Measurements from ENCODE around the gene NAA10. TPM values are rescaled to one million over a fixed set of nuclear protein-coding genes. Genes with fewer than 3 reads are reported as not detected.
A peak's percentile ranks its signal among the peaks of the same experiment; 100 is the strongest.

NAA10 gene
- total RNA-seq, 2 experiments from 2014 or later = 79.5 to 84.3 TPM

GRCh38 chrX:153885968-153886903, 48.6 kb downstream of the NAA10 start, which contains the start of gene L1CAM:
Gene L1CAM (minus strand): TSS chrX:153886173. CDS start chrX:153875836, 10,337 bp downstream.
- no peaks in the 10 kb centered on the region for H3K4me1 Mint-ChIP-seq

GRCh38 chrX:153885208-153885787, 49.5 kb downstream of the NAA10 start:
- no peak for DNase-seq
- no peak overlapping the region for H3K27ac Mint-ChIP-seq
- peaks cover 29% of the 10 kb centered on the region for H3K27me3 Mint-ChIP-seq
- H3K9me3 Mint-ChIP-seq = no peaks in the 10 kb centered on the region
- peak; percentile 49 for ATAC-seq (ENCODE audit: low read depth)
- H3K36me3 Mint-ChIP-seq = no peaks in the 10 kb centered on the region
- H3K4me1 Mint-ChIP-seq = no peaks in the 10 kb centered on the region
- POLR2A ChIA-PET = no interaction called here
- peak overlapping the region; percentile 64 for H3K4me3 Mint-ChIP-seq

More at GRCh38 chrX:153885968-153886903, 48.6 kb downstream of the NAA10 start, which contains the start of gene L1CAM:
- peak; percentile 48 for ATAC-seq (ENCODE audit: low read depth)
- no peaks in the 10 kb centered on the region for H3K9me3 Mint-ChIP-seq
- POLR2A ChIA-PET = interaction anchor here (0.6 to 1.2 kb wide), 2 partner anchors 11 to 15 kb away, joined by 3 read pairs; no protein-coding TSS in a partner anchor
- no peak for DNase-seq
- peaks cover 29% of the 10 kb centered on the region for H3K27me3 Mint-ChIP-seq
- H3K4me3 Mint-ChIP-seq = peak within 1 kb of the TSS; percentile 64
- no peak within 1 kb of the TSS for H3K27ac Mint-ChIP-seq
- H3K36me3 Mint-ChIP-seq = no peaks in the 10 kb centered on the region

GRCh38 chrX:153884590-153884989, 50.2 kb downstream of the NAA10 start:
- Mint-ChIP-seq H3K9me3 (no peaks in the 10 kb centered on the region), H3K4me1 (no peaks in the 10 kb centered on the region), H3K36me3 (no peaks in the 10 kb centered on the region), H3K4me3 (peak overlapping the region; percentile 64), H3K27me3 (peaks cover 29% of the 10 kb centered on the region), H3K27ac (no peak overlapping the region)
- DNase-seq (no peak), ATAC-seq (ENCODE audit: low read depth) (no peak)
- POLR2A ChIA-PET = no interaction called here

GRCh38 chrX:153884136-153884535, 50.7 kb downstream of the NAA10 start:
- Mint-ChIP-seq H3K27me3 (peaks cover 33% of the 10 kb centered on the region), H3K4me1 (peaks cover under 1% of the 10 kb centered on the region), H3K36me3 (no peaks in the 10 kb centered on the region), H3K27ac (no peak overlapping the region), H3K4me3 (no peak overlapping the region), H3K9me3 (no peaks in the 10 kb centered on the region)
- DNase-seq (no peak), ATAC-seq (ENCODE audit: low read depth) (no peak)
- POLR2A ChIA-PET = no interaction called here

- DNase-seq (no peak), ATAC-seq (ENCODE audit: low read depth) (no peak)
- POLR2A ChIA-PET = no interaction called here
- Mint-ChIP-seq H3K9me3 (no peaks in the 10 kb centered on the region), H3K4me3 (no peak overlapping the region), H3K27me3 (peaks cover 27% of the 10 kb centered on the region), H3K4me1 (peaks cover 3% of the 10 kb centered on the region), H3K36me3 (no peaks in the 10 kb centered on the region), H3K27ac (no peak overlapping the region)
Measured at GRCh38 chrX:153883163-153883843, 51.5 kb downstream of the NAA10 start.

- DNase-seq = no peak
- POLR2A ChIA-PET = no interaction called here
- Mint-ChIP-seq H3K36me3 (no peaks in the 10 kb centered on the region), H3K27me3 (peaks cover 22% of the 10 kb centered on the region), H3K4me3 (no peak overlapping the region), H3K4me1 (peaks cover 9% of the 10 kb centered on the region), H3K27ac (no peak overlapping the region), H3K9me3 (no peaks in the 10 kb centered on the region)
- no peak for ATAC-seq (ENCODE audit: low read depth)
Measured at GRCh38 chrX:153882557-153882956, 52.3 kb downstream of the NAA10 start.

GRCh38 chrX:153882086-153882498, 52.7 kb downstream of the NAA10 start:
- ATAC-seq (ENCODE audit: low read depth) (no peak), DNase-seq (no peak)
- peaks cover 22% of the 10 kb centered on the region for H3K27me3 Mint-ChIP-seq
- H3K4me3 Mint-ChIP-seq = no peak overlapping the region
- H3K9me3 Mint-ChIP-seq = no peaks in the 10 kb centered on the region
- H3K36me3 Mint-ChIP-seq = no peaks in the 10 kb centered on the region
- H3K4me1 Mint-ChIP-seq = peaks cover 9% of the 10 kb centered on the region
- no peak overlapping the region for H3K27ac Mint-ChIP-seq
- POLR2A ChIA-PET = no interaction called here

GRCh38 chrX:153881281-153881680, 53.6 kb downstream of the NAA10 start:
- DNase-seq (no peak), ATAC-seq (ENCODE audit: low read depth) (no peak)
- H3K4me1 Mint-ChIP-seq = peaks cover 10% of the 10 kb centered on the region
- no peaks in the 10 kb centered on the region for H3K36me3 Mint-ChIP-seq
- H3K9me3 Mint-ChIP-seq = no peaks in the 10 kb centered on the region
- H3K27me3 Mint-ChIP-seq = peaks cover 19% of the 10 kb centered on the region
- no peak overlapping the region for H3K4me3 Mint-ChIP-seq
- no peak overlapping the region for H3K27ac Mint-ChIP-seq
- POLR2A ChIA-PET = no interaction called here

- H3K27ac Mint-ChIP-seq = no peak overlapping the region
- H3K9me3 Mint-ChIP-seq = no peaks in the 10 kb centered on the region
- POLR2A ChIA-PET = no interaction called here
- H3K36me3 Mint-ChIP-seq = no peaks in the 10 kb centered on the region
- ATAC-seq (ENCODE audit: low read depth) (no peak), DNase-seq (no peak)
- H3K27me3 Mint-ChIP-seq = peaks cover 19% of the 10 kb centered on the region
- H3K4me3 Mint-ChIP-seq = no peak overlapping the region
- H3K4me1 Mint-ChIP-seq = peaks cover 11% of the 10 kb centered on the region
Measured at GRCh38 chrX:153880440-153880815, 54.4 kb downstream of the NAA10 start.

GRCh38 chrX:153879741-153880439, 54.9 kb downstream of the NAA10 start:
- H3K9me3 Mint-ChIP-seq = no peaks in the 10 kb centered on the region
- H3K4me1 Mint-ChIP-seq = peaks cover 12% of the 10 kb centered on the region
- H3K36me3 Mint-ChIP-seq = no peaks in the 10 kb centered on the region
- no peak overlapping the region for H3K27ac Mint-ChIP-seq
- no peak overlapping the region for H3K4me3 Mint-ChIP-seq
- peaks cover 15% of the 10 kb centered on the region for H3K27me3 Mint-ChIP-seq
- POLR2A ChIA-PET = interaction anchor here (0.9 kb wide), 1 partner anchor 44 kb away, joined by 4 read pairs; no protein-coding TSS in a partner anchor
- DNase-seq = no peak
- no peak for ATAC-seq (ENCODE audit: low read depth)
